ENCODE results near the gene BBS9. TPM values are rescaled to one million over a fixed set of nuclear protein-coding genes. Genes with fewer than 3 reads are reported as not detected.

The BBS9 gene
- total RNA-seq, 2 experiments from 2014 or later, result 8.9 to 10.1 TPM

DNA sequence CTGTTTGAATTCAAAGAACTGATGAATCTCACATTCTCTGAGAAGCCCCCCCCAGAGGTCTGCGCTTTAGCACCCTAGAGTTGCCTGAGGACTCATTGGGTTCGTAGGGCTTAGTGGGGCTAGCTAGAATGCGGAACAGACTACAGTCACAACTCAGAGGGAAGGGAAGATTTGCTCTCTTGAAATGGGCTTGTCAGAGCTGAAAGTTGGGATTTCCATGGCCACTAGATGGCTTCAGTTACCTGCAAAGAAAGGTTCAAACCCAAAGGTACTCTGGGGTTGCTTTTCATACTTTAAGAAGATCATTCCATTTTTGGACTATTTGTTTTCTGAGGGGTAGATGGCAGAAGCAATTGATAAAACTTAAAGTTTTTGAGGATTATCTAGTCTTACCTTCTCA, 205.0 kb downstream of the BBS9 start:
- H3K9me3 Mint-ChIP-seq, result no peaks in the 10 kb centered on the region
- no peaks in the 10 kb centered on the region for H3K27me3 Mint-ChIP-seq
- no peak for DNase-seq
- ChIA-PET CTCF (no interaction called here), POLR2A (no interaction called here)
- H3K36me3 Mint-ChIP-seq (ENCODE audit: low read depth), result no peaks in the 10 kb centered on the region
- H3K27ac Mint-ChIP-seq, result no peak overlapping the region
- H3K4me1 Mint-ChIP-seq, result no peaks in the 10 kb centered on the region
- no peak overlapping the region for H3K4me3 Mint-ChIP-seq

DNA sequence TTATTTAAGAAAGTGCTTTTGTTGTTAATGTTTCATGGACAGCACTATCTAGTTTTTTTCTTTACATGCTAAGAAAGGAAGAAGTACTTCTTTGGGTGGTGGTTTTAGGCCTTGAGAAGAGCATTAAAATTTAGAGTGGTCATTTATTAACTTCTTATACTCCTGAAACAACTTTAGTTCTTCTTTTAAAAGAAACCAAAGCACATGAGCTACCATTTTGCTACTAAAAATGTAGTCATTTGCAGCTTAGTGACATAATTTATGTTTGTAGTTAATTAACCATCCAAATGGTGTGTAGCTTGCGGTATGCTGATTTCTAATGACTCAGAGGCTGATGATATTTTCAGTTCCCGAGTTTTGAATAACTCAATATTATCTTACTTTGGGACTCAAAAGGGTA, 207.5 kb downstream of the BBS9 start:
- H3K27me3 Mint-ChIP-seq, result no peaks in the 10 kb centered on the region
- no peaks in the 10 kb centered on the region for H3K4me1 Mint-ChIP-seq
- CTCF ChIA-PET, result no interaction called here
- H3K9me3 Mint-ChIP-seq, result no peaks in the 10 kb centered on the region
- H3K36me3 Mint-ChIP-seq (ENCODE audit: low read depth), result no peaks in the 10 kb centered on the region
- no peak for DNase-seq
- POLR2A ChIA-PET, result no interaction called here
- H3K27ac Mint-ChIP-seq, result no peak overlapping the region
- no peak overlapping the region for H3K4me3 Mint-ChIP-seq

DNA sequence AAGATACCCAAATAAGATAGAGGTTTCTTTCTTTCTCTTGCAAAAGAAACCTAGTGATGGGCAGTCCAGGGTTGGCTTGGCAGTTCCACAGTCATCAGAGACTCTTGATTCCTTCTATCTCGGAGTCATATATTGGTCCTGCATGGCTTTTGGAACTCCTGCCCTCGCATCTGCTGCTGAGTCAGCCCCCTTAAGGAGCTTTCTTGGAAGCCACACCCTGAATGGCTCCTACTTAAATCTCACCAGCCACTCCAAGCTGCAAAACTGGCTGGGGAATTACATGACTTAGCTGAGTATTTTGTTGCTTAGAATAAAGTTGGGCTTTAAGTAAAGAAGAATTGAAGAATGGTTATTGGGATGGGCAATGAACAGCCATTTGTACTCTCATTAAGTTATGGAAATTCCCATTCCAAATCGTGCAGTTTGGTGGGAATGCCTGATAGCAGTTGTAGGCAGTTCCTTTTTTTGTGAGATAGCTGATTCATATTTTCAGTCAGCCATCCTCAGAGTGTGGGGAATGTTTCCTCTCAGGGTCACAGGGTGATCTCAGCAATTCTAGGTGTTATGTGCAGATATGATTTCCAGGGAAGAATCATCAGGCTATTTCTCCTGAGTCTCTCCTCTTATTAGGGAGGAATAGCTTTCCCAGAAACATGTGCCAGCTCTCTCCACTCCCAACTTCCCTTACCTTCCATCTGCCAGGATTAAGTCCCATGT, 209.9 kb downstream of the BBS9 start:
- ChIA-PET CTCF (no interaction called here), POLR2A (no interaction called here)
- H3K4me1 Mint-ChIP-seq, result no peaks in the 10 kb centered on the region
- H3K27ac Mint-ChIP-seq, result no peak overlapping the region
- no peak for DNase-seq
- H3K9me3 Mint-ChIP-seq, result no peaks in the 10 kb centered on the region
- H3K27me3 Mint-ChIP-seq, result no peaks in the 10 kb centered on the region
- H3K36me3 Mint-ChIP-seq (ENCODE audit: low read depth), result no peaks in the 10 kb centered on the region
- H3K4me3 Mint-ChIP-seq, result no peak overlapping the region

DNA sequence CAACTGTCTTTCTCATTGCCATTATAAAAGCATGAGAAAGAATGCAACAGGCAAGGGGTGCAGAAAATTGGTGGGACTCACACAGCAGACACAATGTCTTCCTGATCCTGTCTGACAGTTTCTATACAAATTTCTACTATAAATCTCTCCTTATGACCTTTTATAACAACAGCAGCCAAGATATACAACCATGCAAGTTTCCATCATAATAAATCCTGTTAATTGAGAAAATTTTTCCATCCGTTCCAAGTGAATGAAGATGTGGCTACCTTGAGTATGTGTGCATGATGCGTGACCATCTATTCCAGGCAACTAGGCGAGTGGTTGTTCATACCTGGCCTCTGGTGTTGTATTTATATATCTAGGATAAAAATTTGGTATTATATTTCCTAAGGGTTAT, 216.7 kb downstream of the BBS9 start:
- no peak for DNase-seq
- POLR2A ChIA-PET, result no interaction called here
- H3K36me3 Mint-ChIP-seq (ENCODE audit: low read depth), result no peaks in the 10 kb centered on the region
- no peaks in the 10 kb centered on the region for H3K4me1 Mint-ChIP-seq
- CTCF ChIA-PET, result no interaction called here
- H3K27me3 Mint-ChIP-seq, result no peaks in the 10 kb centered on the region
- no peak overlapping the region for H3K27ac Mint-ChIP-seq
- no peaks in the 10 kb centered on the region for H3K9me3 Mint-ChIP-seq
- no peak overlapping the region for H3K4me3 Mint-ChIP-seq

DNA sequence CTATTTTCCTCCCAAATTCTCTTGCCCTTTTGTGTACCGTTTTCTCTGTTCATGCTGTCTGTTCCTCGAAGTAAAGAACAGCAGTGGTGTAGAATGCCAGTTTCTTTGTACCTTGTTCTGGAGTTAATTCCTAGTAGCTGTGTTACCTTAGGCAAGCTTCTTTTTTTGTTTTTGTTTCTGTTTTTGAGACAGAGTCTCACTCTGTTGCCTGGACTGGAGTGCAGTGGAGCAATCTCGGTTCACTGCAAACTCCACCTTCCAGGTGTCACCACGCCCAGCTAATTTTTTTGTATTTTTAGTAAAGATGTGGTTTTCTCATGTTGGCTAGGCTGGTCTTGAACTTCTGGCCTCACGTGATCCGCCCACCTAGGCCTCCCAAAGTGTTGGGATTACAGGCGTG, 221.2 kb downstream of the BBS9 start:
- Mint-ChIP-seq H3K4me1 (no peaks in the 10 kb centered on the region), H3K27me3 (no peaks in the 10 kb centered on the region), H3K36me3 (ENCODE audit: low read depth) (no peaks in the 10 kb centered on the region), H3K9me3 (no peaks in the 10 kb centered on the region), H3K27ac (no peak overlapping the region), H3K4me3 (no peak overlapping the region)
- no peak for DNase-seq
- POLR2A ChIA-PET, result interaction anchor here (0.7 kb wide), 1 partner anchor 345 kb away, joined by 4 read pairs; no protein-coding TSS in a partner anchor
- CTCF ChIA-PET, result no interaction called here

DNA sequence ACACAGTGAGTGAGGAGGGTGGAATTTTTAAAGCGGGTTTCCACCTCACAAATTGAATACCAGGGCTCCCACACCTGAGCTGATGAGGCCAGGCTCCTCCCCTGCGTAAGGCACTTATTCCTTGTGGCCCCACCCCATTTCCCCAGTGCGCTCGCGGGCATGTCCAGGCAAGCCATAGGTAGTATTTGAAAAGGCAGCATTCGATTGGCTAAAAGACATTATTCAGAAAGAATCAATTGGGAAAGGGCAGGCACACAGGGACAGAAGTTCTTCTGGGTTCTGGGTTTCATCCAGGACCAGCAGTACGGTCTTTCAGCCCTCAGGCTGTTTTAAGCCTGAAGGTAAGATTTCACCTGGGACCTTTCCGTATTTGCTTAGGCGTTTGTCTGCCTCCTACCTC, 222.3 kb downstream of the BBS9 start:
- H3K27ac Mint-ChIP-seq, result no peak overlapping the region
- no peaks in the 10 kb centered on the region for H3K27me3 Mint-ChIP-seq
- H3K4me1 Mint-ChIP-seq, result no peaks in the 10 kb centered on the region
- ChIA-PET POLR2A (no interaction called here), CTCF (no interaction called here)
- no peak for DNase-seq
- no peak overlapping the region for H3K4me3 Mint-ChIP-seq
- H3K9me3 Mint-ChIP-seq, result no peaks in the 10 kb centered on the region
- no peaks in the 10 kb centered on the region for H3K36me3 Mint-ChIP-seq (ENCODE audit: low read depth)

DNA sequence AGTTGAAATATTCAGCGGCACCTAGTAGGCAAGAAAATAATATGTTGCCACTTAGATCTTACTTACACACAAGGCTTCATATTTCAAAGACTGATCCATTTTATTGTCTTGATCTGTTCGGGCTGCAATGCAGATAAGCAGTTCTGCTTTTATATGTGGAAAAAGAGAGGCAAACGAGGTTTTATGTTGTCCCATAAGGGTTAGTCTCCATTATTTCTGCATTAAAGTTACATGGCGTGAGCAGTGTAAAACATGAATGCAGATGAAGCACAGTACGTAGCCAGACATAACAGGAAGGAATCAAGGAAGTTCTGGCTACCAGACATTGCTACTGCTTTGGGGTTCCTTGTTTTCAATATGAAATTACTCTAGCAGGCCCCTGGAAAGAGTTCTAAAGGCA, 224.8 kb downstream of the BBS9 start:
- no peak overlapping the region for H3K27ac Mint-ChIP-seq

DNA sequence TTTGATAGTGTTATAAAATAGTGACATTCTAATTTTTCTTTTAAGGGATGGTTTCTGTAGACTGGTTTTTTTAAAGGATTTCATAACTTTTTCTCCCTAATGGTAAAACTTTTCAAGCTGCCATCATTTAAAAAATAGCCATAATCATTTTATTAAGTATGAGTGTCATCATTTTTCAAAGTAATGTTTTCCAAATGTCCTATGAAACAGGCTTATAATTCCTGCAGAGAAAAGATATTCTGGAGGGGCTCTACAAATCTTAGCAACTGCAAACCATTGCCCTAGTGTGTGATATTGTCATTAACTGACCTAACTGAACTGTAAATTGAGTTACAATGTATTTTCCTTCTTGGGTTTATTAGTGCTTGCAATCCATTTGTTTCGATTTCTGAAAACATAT, 226.0 kb downstream of the BBS9 start:
- H3K27me3 Mint-ChIP-seq, result no peaks in the 10 kb centered on the region
- ChIA-PET POLR2A (no interaction called here), CTCF (interaction anchor here (0.6 kb wide), 1 partner anchor 287 kb away, joined by 9 read pairs; no protein-coding TSS in a partner anchor)
- H3K9me3 Mint-ChIP-seq, result no peaks in the 10 kb centered on the region
- no peaks in the 10 kb centered on the region for H3K36me3 Mint-ChIP-seq (ENCODE audit: low read depth)
- no peak for DNase-seq
- H3K4me3 Mint-ChIP-seq, result no peak overlapping the region
- H3K27ac Mint-ChIP-seq, result no peak overlapping the region
- no peaks in the 10 kb centered on the region for H3K4me1 Mint-ChIP-seq

More for the DNA sequence above, 224.8 kb downstream of the BBS9 start:
- Mint-ChIP-seq H3K4me3 (no peak overlapping the region), H3K27me3 (no peaks in the 10 kb centered on the region), H3K9me3 (no peaks in the 10 kb centered on the region), H3K36me3 (ENCODE audit: low read depth) (no peaks in the 10 kb centered on the region), H3K4me1 (no peaks in the 10 kb centered on the region)
- ChIA-PET CTCF (no interaction called here), POLR2A (no interaction called here)
- DNase-seq, result no peak

DNA sequence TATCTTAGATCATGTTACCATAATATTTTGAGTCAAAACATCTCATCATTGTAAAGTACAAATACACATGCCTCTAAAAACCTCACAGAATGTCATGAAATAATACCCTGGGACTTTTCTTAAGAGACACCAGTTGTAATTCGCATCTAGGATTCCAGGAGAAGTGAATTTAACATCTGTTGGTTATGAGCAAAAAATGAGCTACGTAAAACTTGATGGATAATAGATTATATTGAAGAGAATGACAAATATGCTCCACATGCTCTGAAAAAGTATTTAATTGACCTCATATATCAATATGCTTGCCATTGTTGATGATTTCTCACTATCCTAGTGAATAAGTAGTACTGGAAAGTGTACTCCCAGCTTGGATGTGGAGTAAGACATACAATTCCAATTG, 227.0 kb downstream of the BBS9 start:
- Mint-ChIP-seq H3K4me1 (no peaks in the 10 kb centered on the region), H3K36me3 (ENCODE audit: low read depth) (no peaks in the 10 kb centered on the region), H3K4me3 (no peak overlapping the region), H3K27ac (no peak overlapping the region), H3K9me3 (no peaks in the 10 kb centered on the region), H3K27me3 (no peaks in the 10 kb centered on the region)
- ChIA-PET POLR2A (interaction anchor here (0.6 kb wide), 1 partner anchor 69 kb away, joined by 3 read pairs; no protein-coding TSS in a partner anchor), CTCF (no interaction called here)
- no peak for DNase-seq

DNA sequence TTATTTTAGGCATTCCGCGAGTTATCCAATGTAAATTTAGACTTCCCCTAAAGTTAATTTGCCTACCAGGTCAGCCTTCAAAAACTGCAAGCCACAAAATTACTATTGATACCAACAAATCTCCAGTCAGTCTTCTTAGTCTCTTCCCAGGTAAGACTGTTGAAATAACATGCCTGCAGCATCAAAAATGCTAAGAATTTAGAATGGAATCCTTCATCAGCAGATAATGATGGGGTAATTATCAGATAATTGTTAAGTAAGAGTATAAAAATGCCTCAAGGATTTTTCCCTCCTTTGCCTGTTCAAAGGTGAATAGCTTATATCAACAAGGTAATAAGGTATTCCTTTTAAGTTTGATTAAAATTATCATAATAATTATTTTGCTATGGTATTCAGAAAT, 228.5 kb downstream of the BBS9 start:
- CTCF ChIA-PET, result no interaction called here
- POLR2A ChIA-PET, result no interaction called here
- no peak overlapping the region for H3K4me3 Mint-ChIP-seq
- no peaks in the 10 kb centered on the region for H3K4me1 Mint-ChIP-seq
- H3K27me3 Mint-ChIP-seq, result no peaks in the 10 kb centered on the region
- DNase-seq, result no peak
- no peaks in the 10 kb centered on the region for H3K9me3 Mint-ChIP-seq
- no peaks in the 10 kb centered on the region for H3K36me3 Mint-ChIP-seq (ENCODE audit: low read depth)
- no peak overlapping the region for H3K27ac Mint-ChIP-seq

DNA sequence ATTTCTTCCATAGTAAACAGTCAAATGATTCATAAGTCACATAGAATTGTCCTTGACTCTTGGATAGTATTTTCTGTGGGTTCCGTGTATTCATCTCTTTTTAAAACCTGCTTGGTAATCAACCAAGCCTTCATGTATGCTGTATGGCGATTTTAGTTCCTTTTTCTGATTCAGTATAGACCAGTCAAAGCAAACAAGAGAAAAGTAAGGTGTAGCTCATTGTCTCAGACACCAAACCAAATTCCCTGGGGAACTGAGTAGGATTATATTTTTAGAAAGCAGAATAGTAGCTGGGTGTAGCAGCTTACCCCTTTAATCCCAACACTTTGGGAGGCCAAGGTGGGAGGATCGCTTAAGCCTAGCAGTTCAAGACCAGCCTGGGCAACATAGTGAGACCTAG, 240.5 kb downstream of the BBS9 start:
- no peak for DNase-seq
- ChIA-PET POLR2A (no interaction called here), CTCF (no interaction called here)
- Mint-ChIP-seq H3K4me3 (no peak overlapping the region), H3K27me3 (no peaks in the 10 kb centered on the region), H3K27ac (no peak overlapping the region), H3K4me1 (no peaks in the 10 kb centered on the region), H3K9me3 (no peaks in the 10 kb centered on the region), H3K36me3 (ENCODE audit: low read depth) (no peaks in the 10 kb centered on the region)

DNA sequence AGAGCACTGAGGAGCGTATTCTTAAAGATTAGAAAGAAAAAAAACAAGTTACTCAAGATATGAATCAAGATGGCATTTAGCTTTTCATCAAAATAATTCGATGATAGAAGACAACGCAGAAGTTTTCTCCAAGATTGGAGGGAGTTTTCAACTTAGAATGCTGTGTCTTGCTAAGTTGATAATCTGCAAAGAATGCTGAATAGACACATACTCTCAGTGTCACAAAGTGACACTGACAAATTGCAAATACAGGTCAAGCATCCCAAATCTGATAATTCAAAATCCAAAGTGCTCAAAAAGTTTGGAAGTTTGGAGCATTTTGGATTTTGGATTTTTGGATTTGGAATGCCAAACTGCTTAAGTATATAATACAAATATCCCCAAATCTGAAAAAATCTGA, 243.8 kb downstream of the BBS9 start:
- Mint-ChIP-seq H3K27me3 (no peaks in the 10 kb centered on the region), H3K36me3 (ENCODE audit: low read depth) (no peaks in the 10 kb centered on the region), H3K9me3 (no peaks in the 10 kb centered on the region), H3K27ac (no peak overlapping the region), H3K4me3 (no peak overlapping the region), H3K4me1 (no peaks in the 10 kb centered on the region)
- ChIA-PET POLR2A (no interaction called here), CTCF (no interaction called here)
- no peak for DNase-seq

DNA sequence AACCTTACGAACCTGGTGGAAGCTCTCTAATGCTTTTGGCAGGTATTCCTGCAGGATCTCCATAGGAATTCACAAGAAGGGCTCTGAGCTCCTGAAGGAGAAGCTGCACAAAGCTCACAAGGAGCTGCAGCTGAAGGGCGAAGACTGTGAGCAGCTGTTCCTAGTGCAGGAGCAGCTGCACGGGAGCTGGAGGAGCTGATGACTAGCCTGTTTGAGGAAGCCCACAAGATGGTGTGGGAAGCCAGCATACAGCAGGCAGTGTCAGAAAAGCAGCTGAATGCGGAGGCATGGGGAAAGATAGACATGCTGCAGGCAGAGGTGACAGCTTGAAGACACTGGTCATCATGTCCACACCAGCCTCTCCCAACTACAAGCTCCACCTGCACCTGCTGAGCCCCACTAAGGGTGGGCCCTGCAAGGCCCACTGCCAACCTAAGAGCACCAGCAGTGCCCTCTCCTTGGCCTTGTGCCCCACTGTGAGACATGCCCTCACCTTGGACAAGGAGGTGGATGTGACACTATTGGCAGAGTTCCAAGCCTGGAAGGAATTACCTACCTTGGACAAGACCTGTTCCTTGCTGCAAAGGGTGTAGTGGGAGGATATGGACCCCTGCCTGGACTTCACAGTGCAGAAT, 250.6 kb downstream of the BBS9 start:
- ChIA-PET POLR2A (no interaction called here), CTCF (interaction anchor here (1.2 kb wide), 1 partner anchor 800 kb away, joined by 3 read pairs; no protein-coding TSS in a partner anchor)
- H3K4me3 Mint-ChIP-seq, result no peak overlapping the region
- no peak overlapping the region for H3K27ac Mint-ChIP-seq
- no peaks in the 10 kb centered on the region for H3K36me3 Mint-ChIP-seq (ENCODE audit: low read depth)
- DNase-seq, result no peak
- H3K4me1 Mint-ChIP-seq, result no peaks in the 10 kb centered on the region
- H3K9me3 Mint-ChIP-seq, result no peaks in the 10 kb centered on the region
- no peaks in the 10 kb centered on the region for H3K27me3 Mint-ChIP-seq

DNA sequence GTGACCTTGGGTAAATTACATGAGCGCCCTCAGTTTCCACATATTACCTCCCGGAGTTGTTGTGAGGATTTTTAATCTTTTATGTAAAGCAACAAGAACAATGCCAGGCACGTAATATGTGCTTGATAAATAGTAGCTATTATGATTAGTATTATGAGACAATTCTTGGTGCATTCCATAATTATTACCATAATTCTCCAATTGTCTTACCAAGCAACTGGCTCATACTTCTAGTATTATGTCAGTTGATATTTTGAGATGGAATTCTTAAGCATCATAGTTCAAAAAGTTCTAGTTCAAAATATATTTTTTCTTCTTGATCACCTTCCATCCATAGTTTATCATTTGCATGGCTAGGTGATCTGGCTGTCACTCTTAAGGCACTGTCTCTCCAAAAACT, 259.0 kb downstream of the BBS9 start:
- peaks cover 2% of the 10 kb centered on the region for H3K4me1 Mint-ChIP-seq

More for the DNA sequence above, 259.0 kb downstream of the BBS9 start:
- CTCF ChIA-PET, result no interaction called here
- no peaks in the 10 kb centered on the region for H3K27me3 Mint-ChIP-seq
- H3K27ac Mint-ChIP-seq, result no peak overlapping the region
- POLR2A ChIA-PET, result no interaction called here
- H3K4me3 Mint-ChIP-seq, result no peak overlapping the region
- H3K36me3 Mint-ChIP-seq (ENCODE audit: low read depth), result no peaks in the 10 kb centered on the region
- DNase-seq, result no peak
- no peaks in the 10 kb centered on the region for H3K9me3 Mint-ChIP-seq

Measured in activated CD4-positive, alpha-beta T cell treated with anti-CD3 and anti-CD28 coated beads, Interleukin-2, amount 10 ng/mL, durations not matched to agents 7 days and 5 days (primary cell).